K562 (cell line): ENCODE results near the gene CDK1. TPM values are rescaled to one million over a fixed set of nuclear protein-coding genes. Genes with fewer than 3 reads are reported as not detected.

Experiments
- ARID1B ChIP-seq: fragments of 450-650 bp; IDR thresholded peaks from 2 replicates; pipeline ENCODE4 v1.6.1; 2016; ENCODE audit warnings: antibody characterized with exemption, mild to moderate bottlenecking, inconsistent platforms
- ATF3 ChIP-seq, 2 experiments: fragments of 450-650 bp in 1 of 2; sonication (generic) in 1 of 2; formaldehyde crosslinking in 1 of 2; IDR thresholded peaks in 1 of 2; conservative IDR thresholded peaks in 1 of 2; 2 replicates each; pipeline versions ENCODE4 v1.6.1 to v1.8.1; 2016 to 2023; ENCODE audit warnings: mild to moderate bottlenecking in 2 of 2, moderate library complexity in 2 of 2, inconsistent platforms in 1 of 2, missing genetic modification reagents in 1 of 2
- CTBP1 ChIP-seq: fragments of 450-650 bp; IDR thresholded peaks from 2 replicates; pipeline ENCODE4 v1.6.1; 2016; ENCODE audit warnings: borderline replicate concordance
- ESRRA ChIP-seq: fragments of 450-650 bp; IDR thresholded peaks from 2 replicates; pipeline ENCODE4 v1.6.1; 2014; ENCODE audit warnings: low read depth, mild to moderate bottlenecking, moderate library complexity, borderline replicate concordance
- FOXJ3 ChIP-seq: sonication (generic); formaldehyde crosslinking; IDR thresholded peaks from 2 replicates; pipeline ENCODE4 v1.4.0; 2020; ENCODE audit warnings: mild to moderate bottlenecking, missing genetic modification reagents
- HINFP ChIP-seq: fragments of 450-650 bp; conservative IDR thresholded peaks from 2 replicates; pipeline ENCODE4 v1.6.1; 2016; ENCODE audit warnings: missing genetic modification characterization, low read depth, mild to moderate bottlenecking, control low read depth, missing compliant biosample characterization
- HMBOX1 ChIP-seq: sonication (generic); IDR thresholded peaks from 2 replicates; pipeline ENCODE4 v1.6.1; 2016
- MEIS2 ChIP-seq: fragments of 450-650 bp; IDR thresholded peaks from 2 replicates; pipeline ENCODE4 v1.6.1; 2014; ENCODE audit warnings: mild to moderate bottlenecking; ENCODE audit not compliant: partially characterized antibody
- NR2C1 ChIP-seq, 2 experiments: fragments of 450-650 bp; IDR thresholded peaks; 2 replicates each; pipeline ENCODE4 v1.6.1; 2017; ENCODE audit warnings: mild to moderate bottlenecking in 2 of 2, antibody characterized with exemption in 1 of 2, inconsistent platforms in 1 of 2, missing compliant biosample characterization in 1 of 2, missing genetic modification characterization in 1 of 2
- NUFIP1 ChIP-seq: fragments of 450-650 bp; IDR thresholded peaks from 2 replicates; pipeline ENCODE4 v1.6.1; 2018; ENCODE audit not compliant: partially characterized antibody
- SMAD1 ChIP-seq: fragments of 150-350 bp; IDR thresholded peaks from 2 replicates; pipeline ENCODE4 v1.6.1; 2014; ENCODE audit warnings: low read length, low read depth; ENCODE audit not compliant: partially characterized antibody
- SPI1 ChIP-seq: IDR thresholded peaks from 2 replicates; pipeline ENCODE4 v1.6.1; 2011; ENCODE audit warnings: low read depth, low read length, control low read depth, borderline replicate concordance
- STAT5A ChIP-seq: IDR thresholded peaks from 2 replicates; pipeline ENCODE4 v1.6.1; 2012; ENCODE audit warnings: low read length, inconsistent platforms, borderline replicate concordance
- TEAD1 ChIP-seq, 2 experiments: fragments of 450-650 bp in 1 of 2; sonication (generic) in 1 of 2; formaldehyde crosslinking; IDR thresholded peaks; 2 replicates each; pipeline versions ENCODE4 v1.4.0 to v1.8.0; 2020 to 2022; ENCODE audit warnings: mild to moderate bottlenecking in 2 of 2, missing genetic modification reagents in 1 of 2
- XRCC5 ChIP-seq: fragments of 200-400 bp; formaldehyde crosslinking; IDR thresholded peaks from 2 replicates; pipeline ENCODE4 v1.6.1; 2017; ENCODE audit warnings: low read depth, mild to moderate bottlenecking, low read length
- polyA plus RNA-seq, 8 experiments: library from polyadenylated mRNA; depleted of rRNA in 4 of 8; stranded (reverse) in 5 of 8; unstranded in 3 of 8; fragments of >200 nt; fragmentation: Nextera tagmentation in 2 of 8; fragmentation: Illumina TruSeq in 1 of 8; extraction: Ambion mirVana in 2 of 8; extraction: Trizol in 1 of 8; gene quantifications; 2 replicates each; pipeline versions ENCODE4 v1.2.1 to v1.2.3, GENCODE V29; 2011 to 2014; ENCODE audit warnings: inconsistent platforms in 1 of 8, missing spikeins in 1 of 8
- total RNA-seq, 7 experiments: library from RNA; depleted of rRNA in 6 of 7; stranded (reverse); fragments of >200 nt in 6 of 7; fragmentation: Illumina TruSeq in 2 of 7; extraction: Trizol in 2 of 7; gene quantifications; 2 replicates each; pipeline versions ENCODE4 v1.2.1 to v1.2.3, GENCODE V29; 2011 to 2021; ENCODE audit warnings: low replicate concordance in 1 of 7
- TF ChIP-seq, protein P1 (sequence below): fragments of 450-650 bp; IDR thresholded peaks from 2 replicates; pipeline ENCODE4 v1.6.1; 2017; ENCODE audit warnings: antibody characterized with exemption, mild to moderate bottlenecking
- TF ChIP-seq, protein P2 (sequence below): fragments of 200-800 bp; sonication (Bioruptor generic); IDR thresholded peaks from 2 replicates; pipeline ENCODE4 v1.6.1; 2017; ENCODE audit warnings: missing genetic modification characterization, missing compliant biosample characterization

Gene CDK1
- total and polyA plus RNA-seq, 9 of the 15 experiments (the other 6 are each of a cell fraction or from before 2014, with no cell fraction given) = 156 to 685 (median 236) TPM

DNA sequence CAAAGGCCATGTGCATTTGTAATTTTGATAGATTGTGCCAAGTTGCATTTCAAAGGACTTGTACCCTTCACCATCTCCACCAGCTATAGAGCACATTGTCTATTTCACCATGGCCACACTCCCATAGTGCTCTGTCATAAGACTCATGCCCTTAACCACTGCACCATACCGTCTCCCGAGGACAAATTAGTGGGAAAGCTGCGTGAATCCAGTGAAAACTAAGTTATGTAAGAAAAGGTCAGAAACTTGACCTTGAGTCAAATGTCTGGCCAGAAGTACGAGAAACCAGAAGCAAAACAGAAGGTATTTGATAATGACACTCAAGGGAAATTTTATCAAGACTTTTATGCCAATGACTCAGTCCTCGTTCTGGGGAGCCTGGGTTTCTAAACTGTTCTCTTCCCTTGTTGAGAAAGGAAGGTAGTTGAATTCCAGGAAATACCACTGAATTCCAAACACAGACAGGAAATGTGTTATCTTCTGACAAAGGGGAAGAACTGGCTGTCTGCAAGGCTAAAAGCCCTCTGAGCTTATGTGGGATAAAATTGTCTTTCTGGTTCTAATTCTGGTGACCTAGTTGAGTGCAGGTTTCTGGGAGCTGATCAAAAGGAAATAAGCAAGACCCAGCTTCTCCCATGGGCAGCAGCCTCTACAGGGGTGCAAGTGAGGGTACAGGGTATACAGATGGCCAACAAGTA is 49.7 kb downstream of the CDK1 start (continued):
- TF ChIP-seq, protein P1, sequence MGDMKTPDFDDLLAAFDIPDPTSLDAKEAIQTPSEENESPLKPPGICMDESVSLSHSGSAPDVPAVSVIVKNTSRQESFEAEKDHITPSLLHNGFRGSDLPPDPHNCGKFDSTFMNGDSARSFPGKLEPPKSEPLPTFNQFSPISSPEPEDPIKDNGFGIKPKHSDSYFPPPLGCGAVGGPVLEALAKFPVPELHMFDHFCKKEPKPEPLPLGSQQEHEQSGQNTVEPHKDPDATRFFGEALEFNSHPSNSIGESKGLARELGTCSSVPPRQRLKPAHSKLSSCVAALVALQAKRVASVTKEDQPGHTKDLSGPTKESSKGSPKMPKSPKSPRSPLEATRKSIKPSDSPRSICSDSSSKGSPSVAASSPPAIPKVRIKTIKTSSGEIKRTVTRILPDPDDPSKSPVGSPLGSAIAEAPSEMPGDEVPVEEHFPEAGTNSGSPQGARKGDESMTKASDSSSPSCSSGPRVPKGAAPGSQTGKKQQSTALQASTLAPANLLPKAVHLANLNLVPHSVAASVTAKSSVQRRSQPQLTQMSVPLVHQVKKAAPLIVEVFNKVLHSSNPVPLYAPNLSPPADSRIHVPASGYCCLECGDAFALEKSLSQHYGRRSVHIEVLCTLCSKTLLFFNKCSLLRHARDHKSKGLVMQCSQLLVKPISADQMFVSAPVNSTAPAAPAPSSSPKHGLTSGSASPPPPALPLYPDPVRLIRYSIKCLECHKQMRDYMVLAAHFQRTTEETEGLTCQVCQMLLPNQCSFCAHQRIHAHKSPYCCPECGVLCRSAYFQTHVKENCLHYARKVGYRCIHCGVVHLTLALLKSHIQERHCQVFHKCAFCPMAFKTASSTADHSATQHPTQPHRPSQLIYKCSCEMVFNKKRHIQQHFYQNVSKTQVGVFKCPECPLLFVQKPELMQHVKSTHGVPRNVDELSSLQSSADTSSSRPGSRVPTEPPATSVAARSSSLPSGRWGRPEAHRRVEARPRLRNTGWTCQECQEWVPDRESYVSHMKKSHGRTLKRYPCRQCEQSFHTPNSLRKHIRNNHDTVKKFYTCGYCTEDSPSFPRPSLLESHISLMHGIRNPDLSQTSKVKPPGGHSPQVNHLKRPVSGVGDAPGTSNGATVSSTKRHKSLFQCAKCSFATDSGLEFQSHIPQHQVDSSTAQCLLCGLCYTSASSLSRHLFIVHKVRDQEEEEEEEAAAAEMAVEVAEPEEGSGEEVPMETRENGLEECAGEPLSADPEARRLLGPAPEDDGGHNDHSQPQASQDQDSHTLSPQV = peak; percentile 77
- TF ChIP-seq NUFIP1 (no peak), SMAD1 (peak; percentile 80), XRCC5 (no peak), ARID1B (peak; percentile 92), MEIS2 (no peak), HMBOX1 (peak; percentile 68; the same call in 1 of the 2 replicates), TEAD1 (CRISPR knock-in tag; IDR thresholded peaks at IDR 0.05) (0 out of 4 replicates have a peak, but pooled peaks of 1 of the 2 experiments have one; percentile 47), SPI1 (peak; percentile 23; the same call in 1 of the 2 replicates), CTBP1 (peak; percentile 83), ESRRA (peak; percentile 94), NR2C1 (IDR thresholded peaks at IDR 0.05) (no peak), NR2C1 (tag; IDR thresholded peaks at IDR 0.05) (peak; percentile 41; the same call in 1 of the 2 replicates), FOXJ3 (CRISPR knock-in tag) (no peak), HINFP (tag) (peak; percentile 55; the same call in 1 of the 2 replicates), STAT5A (peak; percentile 78), ATF3 (IDR thresholded peaks at IDR 0.05) (peak; percentile 36; the same call in 1 of the 2 replicates), ATF3 (CRISPR knock-in tag; conservative IDR thresholded peaks at IDR 0.05) (no peak)
- TF ChIP-seq, protein P2, sequence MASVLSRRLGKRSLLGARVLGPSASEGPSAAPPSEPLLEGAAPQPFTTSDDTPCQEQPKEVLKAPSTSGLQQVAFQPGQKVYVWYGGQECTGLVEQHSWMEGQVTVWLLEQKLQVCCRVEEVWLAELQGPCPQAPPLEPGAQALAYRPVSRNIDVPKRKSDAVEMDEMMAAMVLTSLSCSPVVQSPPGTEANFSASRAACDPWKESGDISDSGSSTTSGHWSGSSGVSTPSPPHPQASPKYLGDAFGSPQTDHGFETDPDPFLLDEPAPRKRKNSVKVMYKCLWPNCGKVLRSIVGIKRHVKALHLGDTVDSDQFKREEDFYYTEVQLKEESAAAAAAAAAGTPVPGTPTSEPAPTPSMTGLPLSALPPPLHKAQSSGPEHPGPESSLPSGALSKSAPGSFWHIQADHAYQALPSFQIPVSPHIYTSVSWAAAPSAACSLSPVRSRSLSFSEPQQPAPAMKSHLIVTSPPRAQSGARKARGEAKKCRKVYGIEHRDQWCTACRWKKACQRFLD = peak; percentile 41; the same call in 1 of the 2 replicates
